GM23338 (cell line): ENCODE measurements around the gene ZBTB9.
"Not testable (repeated sequence)": the region's sequence is repeated elsewhere in the genome, so short reads cannot be mapped to it uniquely, and the experiment has no call there.

Experiments
- CTCF ChIP-seq, 2 experiments: fragments of 200-600 bp in 1 of 2; sonication (generic) in 1 of 2; conservative IDR thresholded peaks; 2 replicates each; pipeline versions ENCODE4 v1.5.1 to v1.6.1; 2016 to 2017; ENCODE audit warnings: antibody characterized with exemption in 2 of 2, low read depth in 2 of 2, mild to moderate bottlenecking in 2 of 2, moderate library complexity in 1 of 2
- ETS1 ChIP-seq: IDR thresholded peaks from 2 replicates; pipeline ENCODE4 v1.6.1; 2016; ENCODE audit warnings: antibody characterized with exemption
- EZH2 ChIP-seq: fragments of 200-600 bp; sonication (generic); IDR thresholded peaks from one replicate; pipeline ENCODE4 v1.8.0; 2017; ENCODE audit warnings: antibody characterized with exemption, mild to moderate bottlenecking, low read depth; ENCODE audit not compliant: unreplicated experiment
- EZH2phosphoT487 ChIP-seq: fragments of 200-600 bp; sonication (generic); IDR thresholded peaks from one replicate; pipeline ENCODE4 v1.8.1; 2018; ENCODE audit warnings: antibody characterized with exemption; ENCODE audit not compliant: unreplicated experiment
- POLR2AphosphoS5 ChIP-seq: IDR thresholded peaks from 2 replicates; pipeline ENCODE4 v1.6.1; 2016; ENCODE audit warnings: antibody characterized with exemption, low read depth
- REST ChIP-seq: IDR thresholded peaks from one replicate; pipeline ENCODE4 v1.6.1; 2018; ENCODE audit warnings: antibody characterized with exemption; ENCODE audit not compliant: unreplicated experiment
- ZNF114 ChIP-seq: fragments of 250-450 bp; sonication (Bioruptor Pico); IDR thresholded peaks from 2 replicates; pipeline ENCODE4 v1.5.0; 2020; ENCODE audit warnings: mild to moderate bottlenecking, moderate library complexity
- ZNF331 ChIP-seq: fragments of 250-450 bp; sonication (Bioruptor Pico); IDR thresholded peaks from 2 replicates; pipeline ENCODE4 v1.5.0; 2020; ENCODE audit warnings: low read depth, mild to moderate bottlenecking, moderate library complexity

- TF ChIP-seq CTCF (conservative IDR thresholded peaks at IDR 0.05; ENCODE audit: low read depth in 2 of 2); EZH2; EZH2phosphoT487; ZNF331 (CRISPR knock-in tag); POLR2AphosphoS5; REST; ETS1; ZNF114 (CRISPR knock-in tag): not testable (repeated sequence)
Measured at GRCh38 chr6:33484673-33485262, 30.4 kb downstream of the ZBTB9 start.
